ENCODE results near the gene GKAP1. TPM values are rescaled to one million over a fixed set of nuclear protein-coding genes. Genes with fewer than 3 reads are reported as not detected.

GKAP1 gene
- total RNA-seq, 1 experiment from 2014 or later = 6.2 TPM

GRCh38 chr9:83722726-83723495 is 94.7 kb downstream of the GKAP1 start:
- peaks cover 0 to 4% of the 10 kb centered on the region in 2 experiments; a peak in 1 of 5 replicates for H3K9me3 Mint-ChIP-seq
- H4K20me1 ChIP-seq (ENCODE audit: control insufficient read depth, insufficient read depth, insufficient read length) = no peaks in the 10 kb centered on the region
- no CpG with 5 or more reads among the region's 2 CpGs for WGBS (ENCODE audit: extremely low coverage, insufficient read length, low lambda C conversion rate)
- H2BK20ac ChIP-seq (ENCODE audit: low read depth, low read length, poor library complexity, severe bottlenecking) = no peak overlapping the region
- H2BK12ac ChIP-seq (ENCODE audit: insufficient read length, low read depth, low read length) = no peak overlapping the region
- no peak overlapping the region for H3K18ac ChIP-seq (ENCODE audit: insufficient read length, low read depth, low read length)
- no peak overlapping the region for H3K9ac ChIP-seq (ENCODE audit: extremely low read depth, insufficient read length, low read length)
- DNase-seq = no peak
- H3K9me3 ChIP-seq (ENCODE audit: control insufficient read depth, low read depth, low read length) = no peaks in the 10 kb centered on the region
- no peak overlapping the region for H3K27ac Mint-ChIP-seq
- H3K23ac ChIP-seq (ENCODE audit: insufficient read length, low read depth, low read length) = no peak overlapping the region
- H3K27me3 Mint-ChIP-seq (ENCODE audit: low read depth) = no peaks in the 10 kb centered on the region; the same call in 1 of the 2 replicates
- H3T11ph ChIP-seq (ENCODE audit: low read length) = no peak overlapping the region
- H4K5ac ChIP-seq (ENCODE audit: insufficient read length, low read depth, low read length) = no peak overlapping the region
- H3K4me2 ChIP-seq (ENCODE audit: insufficient read depth, insufficient read length, low read length) = no peak overlapping the region
- no peak overlapping the region for H2BK15ac ChIP-seq (ENCODE audit: low read depth, low read length)
- H2AK5ac ChIP-seq (ENCODE audit: insufficient read length, low read length) = no peak overlapping the region
- H3K4me3 Mint-ChIP-seq = no peak overlapping the region
- H3K27ac ChIP-seq (ENCODE audit: insufficient read length, low read depth, low read length) = no peak overlapping the region
- no peaks in the 10 kb centered on the region for H3K79me1 ChIP-seq (ENCODE audit: insufficient read depth, low read depth, low read length, poor library complexity, severe bottlenecking)
- H3K4me1 Mint-ChIP-seq = no peaks in the 10 kb centered on the region
- H2AFZ ChIP-seq (ENCODE audit: low read length) = no peak overlapping the region
- H3K4ac ChIP-seq (ENCODE audit: low read depth, low read length) = no peak overlapping the region
- H3K23me2 ChIP-seq (ENCODE audit: insufficient read length, low read depth, low read length, poor library complexity, severe bottlenecking) = no peaks in the 10 kb centered on the region
- no peaks in the 10 kb centered on the region for H3K4me1 ChIP-seq (ENCODE audit: insufficient read depth, low read length)
- no peak overlapping the region for H2BK5ac ChIP-seq (ENCODE audit: insufficient read length, low read length)
- H3K79me2 ChIP-seq (ENCODE audit: insufficient read depth, low read length) = no peaks in the 10 kb centered on the region
- no peak overlapping the region for H3K14ac ChIP-seq (ENCODE audit: insufficient read depth, low read length)
- TF ChIP-seq, protein P1, sequence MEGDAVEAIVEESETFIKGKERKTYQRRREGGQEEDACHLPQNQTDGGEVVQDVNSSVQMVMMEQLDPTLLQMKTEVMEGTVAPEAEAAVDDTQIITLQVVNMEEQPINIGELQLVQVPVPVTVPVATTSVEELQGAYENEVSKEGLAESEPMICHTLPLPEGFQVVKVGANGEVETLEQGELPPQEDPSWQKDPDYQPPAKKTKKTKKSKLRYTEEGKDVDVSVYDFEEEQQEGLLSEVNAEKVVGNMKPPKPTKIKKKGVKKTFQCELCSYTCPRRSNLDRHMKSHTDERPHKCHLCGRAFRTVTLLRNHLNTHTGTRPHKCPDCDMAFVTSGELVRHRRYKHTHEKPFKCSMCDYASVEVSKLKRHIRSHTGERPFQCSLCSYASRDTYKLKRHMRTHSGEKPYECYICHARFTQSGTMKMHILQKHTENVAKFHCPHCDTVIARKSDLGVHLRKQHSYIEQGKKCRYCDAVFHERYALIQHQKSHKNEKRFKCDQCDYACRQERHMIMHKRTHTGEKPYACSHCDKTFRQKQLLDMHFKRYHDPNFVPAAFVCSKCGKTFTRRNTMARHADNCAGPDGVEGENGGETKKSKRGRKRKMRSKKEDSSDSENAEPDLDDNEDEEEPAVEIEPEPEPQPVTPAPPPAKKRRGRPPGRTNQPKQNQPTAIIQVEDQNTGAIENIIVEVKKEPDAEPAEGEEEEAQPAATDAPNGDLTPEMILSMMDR (conservative IDR thresholded peaks at IDR 0.05) = no peak
- no peak overlapping the region for H3K56ac ChIP-seq (ENCODE audit: insufficient read length, low read depth, low read length)
- no peak overlapping the region for H4K8ac ChIP-seq (replicated peaks; ENCODE audit: insufficient read length, low read depth, low read length)
- H3K27me3 ChIP-seq (ENCODE audit: insufficient read depth, low read length) = no peaks in the 10 kb centered on the region
- H4K91ac ChIP-seq (ENCODE audit: insufficient read length, low read depth, low read length) = no peak overlapping the region
- H2BK120ac ChIP-seq (ENCODE audit: low read depth, low read length, poor library complexity, severe bottlenecking) = no peak overlapping the region
- no peaks in the 10 kb centered on the region for H3K36me3 Mint-ChIP-seq (ENCODE audit: insufficient read depth in 1 of 3, low read depth in 3 of 3)

Measured in H9 (cell line).